GM12892 (cell line): ENCODE data around the gene HBZ.

ENCODE experiments used
- POLR2A ChIP-seq: IDR thresholded peaks from 2 replicates; pipeline ENCODE4 v1.6.1; 2011; ENCODE audit warnings: low read depth, low read length, control low read depth
- POLR2AphosphoS5 ChIP-seq: IDR thresholded peaks from 2 replicates; pipeline ENCODE4 v1.6.1; 2011; ENCODE audit warnings: low read depth, low read length, control low read depth
- TAF1 ChIP-seq: IDR thresholded peaks from 2 replicates; pipeline ENCODE4 v1.6.1; 2011; ENCODE audit warnings: low read depth, mild to moderate bottlenecking, control low read depth, low read length, borderline replicate concordance

GRCh38 chr16:170788-171187 lies 18.3 kb downstream of the HBZ start:
- TF ChIP-seq POLR2A (no peak), TAF1 (no peak), POLR2AphosphoS5 (no peak)
